ENCODE results near the gene PCGF2.

PCGF2 gene

DNA sequence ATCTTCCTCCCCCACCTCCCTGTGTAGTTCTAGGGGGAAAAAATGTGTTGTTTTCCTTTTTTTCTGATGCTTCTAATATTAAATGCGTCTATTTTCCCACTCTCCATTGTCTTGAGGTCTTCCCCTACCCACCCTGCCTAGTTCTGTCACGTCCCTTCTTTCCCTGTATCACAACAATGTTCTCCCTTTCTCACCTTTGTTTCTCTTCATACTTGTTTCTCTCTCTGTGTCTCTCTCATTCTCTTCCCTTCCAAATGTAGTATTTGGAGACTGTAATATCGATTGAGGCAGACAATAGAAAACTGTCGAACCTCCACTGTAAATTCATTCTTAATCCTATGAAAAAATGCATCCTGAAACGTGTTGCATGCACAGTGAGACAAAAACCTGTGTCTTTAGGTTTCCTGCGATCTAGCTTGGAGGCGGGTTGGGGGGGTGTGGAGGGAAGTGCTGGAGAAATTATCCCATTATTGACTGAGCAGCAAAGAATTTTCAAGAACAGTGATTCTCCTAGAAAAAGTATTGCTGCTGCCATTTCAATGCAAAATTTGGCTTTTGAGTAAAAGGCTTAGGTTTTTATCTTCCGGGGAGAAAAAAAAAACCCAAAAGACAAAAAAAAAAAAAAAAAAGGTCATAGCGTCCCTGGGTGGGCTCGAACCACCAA lies 3.1 kb upstream of the PCGF2 start:
- DNase-seq, result no peak

DNA sequence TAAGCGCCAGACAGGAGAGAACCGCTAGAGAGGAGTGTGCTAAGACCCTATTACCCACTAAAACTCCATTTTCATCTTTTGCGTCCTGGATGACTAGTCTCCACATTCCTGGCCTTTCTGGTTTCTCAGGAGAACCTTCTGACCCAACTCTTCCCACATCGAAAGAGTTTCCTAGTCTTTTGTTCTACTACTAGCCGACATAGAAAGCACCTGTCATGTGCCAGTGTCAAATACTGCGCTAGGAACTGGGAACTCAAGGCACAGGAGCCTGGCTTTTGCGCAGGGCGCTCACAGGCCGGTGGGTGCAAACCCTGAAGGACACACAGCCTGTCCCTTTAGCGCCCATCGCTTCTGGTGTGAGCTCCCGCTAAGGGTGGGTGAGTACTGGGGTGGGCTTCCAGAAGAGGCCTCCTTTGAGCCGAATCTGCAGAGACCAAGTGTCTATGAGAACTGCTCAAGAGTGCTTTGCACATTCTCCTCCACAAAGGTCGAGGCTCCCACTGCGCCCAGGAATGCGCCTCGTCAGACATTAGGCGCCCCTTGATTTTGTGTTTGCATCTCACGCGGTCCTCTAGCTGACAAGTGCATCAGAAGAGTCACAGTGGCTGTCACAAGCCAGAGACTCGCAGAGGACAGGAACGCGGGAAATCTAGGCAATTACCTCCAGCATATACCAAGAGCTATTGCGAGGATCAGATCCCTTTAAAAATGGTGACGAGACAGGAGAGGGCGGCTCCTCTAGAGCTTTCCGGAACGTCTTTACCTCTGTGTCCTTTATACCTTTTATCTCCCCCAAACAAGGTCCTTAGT lies 2.4 kb upstream of the PCGF2 start:
- DNase-seq, result no peak

DNA sequence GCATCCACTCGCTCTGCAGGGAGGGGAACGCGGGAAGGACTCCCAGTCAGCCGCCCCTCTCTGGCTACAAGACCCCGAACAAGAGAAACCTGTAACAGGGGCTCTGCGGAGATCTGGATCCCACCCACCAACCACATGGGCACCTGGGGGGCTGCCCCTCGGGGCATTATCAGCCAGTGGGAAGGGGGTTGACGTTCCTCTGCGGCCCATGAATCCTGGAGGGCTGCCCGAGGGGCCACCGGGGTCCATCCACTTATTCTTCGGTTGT lies 1.8 kb upstream of the PCGF2 start:
- DNase-seq, result no peak

DNA sequence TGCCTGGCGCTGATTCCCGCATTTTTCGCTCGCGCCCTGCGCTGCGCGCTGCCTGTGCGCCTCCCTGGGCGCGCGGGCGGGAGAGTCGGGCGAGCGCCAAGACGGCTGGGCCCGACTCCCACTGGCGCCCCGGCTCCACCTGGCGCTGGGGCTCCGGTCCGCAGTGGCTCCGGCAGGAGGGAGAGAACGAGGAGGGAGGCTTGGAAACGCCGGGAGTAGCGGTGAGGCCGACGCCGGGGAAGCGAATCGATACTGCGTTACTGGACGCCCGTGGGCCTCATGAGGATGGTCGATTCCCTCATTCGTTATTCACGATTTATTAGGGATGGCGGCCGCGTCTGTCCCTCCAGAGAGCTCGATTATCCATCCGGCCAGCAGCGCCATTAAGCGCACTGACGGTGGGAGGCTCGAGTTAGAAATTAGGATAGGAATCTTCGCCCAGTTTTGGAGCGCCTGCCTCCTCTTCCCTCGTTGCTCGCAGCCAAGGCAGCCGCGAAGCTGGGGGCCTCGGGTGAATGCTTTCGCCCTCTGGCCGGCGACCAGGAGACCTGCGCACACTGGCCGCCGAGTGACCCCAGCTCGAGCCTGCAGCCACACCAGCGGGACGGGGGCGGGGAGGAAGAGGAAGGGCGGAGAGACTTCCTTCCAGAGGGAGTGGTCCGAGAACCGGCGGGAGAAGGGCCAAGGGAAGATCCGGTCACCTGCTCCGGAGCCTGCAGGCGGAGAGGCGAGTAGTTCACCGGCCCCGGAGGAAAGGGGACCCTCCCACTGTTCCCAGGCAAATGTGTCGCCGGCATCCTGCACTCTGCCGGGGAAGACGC lies 1.3 kb upstream of the PCGF2 start:
- DNase-seq, result peak; percentile 51

DNA sequence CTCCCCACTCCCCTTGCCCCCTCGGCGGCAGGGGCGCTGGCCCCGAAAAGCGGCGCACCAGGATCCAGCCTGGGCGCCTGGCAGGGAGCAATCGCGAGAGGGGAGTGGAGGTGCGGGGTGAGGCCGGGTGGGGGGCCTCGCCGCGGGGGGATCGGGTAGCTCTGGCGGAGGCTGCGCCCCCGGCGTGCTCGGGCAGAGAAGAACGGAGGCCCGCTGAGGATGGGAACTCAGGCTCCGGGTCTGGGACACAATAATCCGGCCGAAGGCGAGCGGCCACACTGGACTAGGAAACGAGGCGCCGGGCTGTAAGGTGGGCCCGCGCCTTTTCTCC lies 721 bp upstream of the PCGF2 start:
- DNase-seq, result no peak

DNA sequence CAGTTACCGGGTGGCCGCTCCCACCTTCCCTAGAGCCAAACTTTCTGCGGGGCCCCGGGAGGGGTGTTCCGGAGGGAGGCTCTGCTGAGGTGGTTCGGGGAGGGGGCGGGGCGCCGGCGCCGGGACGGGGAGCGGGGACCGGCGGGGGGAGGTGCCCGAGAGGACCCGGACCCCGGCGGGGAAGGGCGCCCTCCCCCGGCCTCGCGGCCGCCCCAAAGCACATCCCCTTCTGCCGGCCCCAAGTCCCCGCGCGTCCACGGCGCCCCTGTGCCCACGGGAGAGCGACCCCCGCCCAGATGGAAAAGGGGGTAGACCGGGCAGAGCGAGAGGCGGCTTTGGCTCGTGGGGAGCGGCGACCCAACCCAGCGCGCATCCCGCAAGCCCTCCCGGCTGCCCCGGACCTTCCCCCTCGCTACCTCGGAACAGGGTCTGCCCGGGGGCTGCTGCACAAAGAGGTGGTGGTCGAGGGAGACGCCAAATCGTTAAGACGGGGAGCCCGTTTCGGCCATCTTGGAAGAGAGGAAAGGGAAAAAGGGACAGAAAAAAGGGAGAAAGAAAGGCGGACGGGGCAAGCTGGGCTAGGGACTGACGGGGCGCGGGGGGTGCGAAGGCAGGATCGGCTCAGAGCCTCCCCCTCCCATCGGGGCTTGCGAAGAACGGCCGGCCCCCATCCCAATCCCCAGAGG lies 530 bp downstream of the PCGF2 start:
- DNase-seq, result peak; percentile 43

DNA sequence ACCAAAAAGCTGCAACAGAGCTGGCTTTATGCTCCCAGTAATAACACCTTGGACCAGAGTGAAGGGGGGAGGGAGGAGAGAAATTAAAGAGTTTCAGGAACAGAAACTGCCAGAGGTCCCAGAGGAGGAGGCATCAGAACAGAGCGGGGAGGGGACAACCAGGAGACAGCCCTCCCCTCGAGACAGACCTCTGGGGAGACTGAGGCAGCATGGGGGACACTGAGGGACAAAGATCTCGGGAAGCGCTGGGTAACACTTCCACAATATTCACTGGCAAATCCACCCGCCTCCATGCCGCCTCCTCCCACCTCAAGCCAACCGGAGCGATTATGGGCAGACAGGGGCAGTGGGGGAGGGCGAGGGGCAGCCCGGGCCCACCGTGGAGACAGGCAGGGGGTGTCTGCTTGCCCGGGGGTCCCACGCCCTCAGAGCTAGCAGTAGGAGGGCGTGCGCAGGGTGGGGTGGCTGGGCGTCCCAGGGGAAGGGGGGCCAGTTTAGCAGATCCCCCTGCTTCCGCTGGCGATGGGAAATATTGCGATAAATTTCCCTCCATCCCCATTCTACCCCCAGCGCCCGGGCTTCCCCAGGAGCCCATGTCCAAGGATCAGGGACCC lies 1.2 kb downstream of the PCGF2 start:
- no peak for DNase-seq

DNA sequence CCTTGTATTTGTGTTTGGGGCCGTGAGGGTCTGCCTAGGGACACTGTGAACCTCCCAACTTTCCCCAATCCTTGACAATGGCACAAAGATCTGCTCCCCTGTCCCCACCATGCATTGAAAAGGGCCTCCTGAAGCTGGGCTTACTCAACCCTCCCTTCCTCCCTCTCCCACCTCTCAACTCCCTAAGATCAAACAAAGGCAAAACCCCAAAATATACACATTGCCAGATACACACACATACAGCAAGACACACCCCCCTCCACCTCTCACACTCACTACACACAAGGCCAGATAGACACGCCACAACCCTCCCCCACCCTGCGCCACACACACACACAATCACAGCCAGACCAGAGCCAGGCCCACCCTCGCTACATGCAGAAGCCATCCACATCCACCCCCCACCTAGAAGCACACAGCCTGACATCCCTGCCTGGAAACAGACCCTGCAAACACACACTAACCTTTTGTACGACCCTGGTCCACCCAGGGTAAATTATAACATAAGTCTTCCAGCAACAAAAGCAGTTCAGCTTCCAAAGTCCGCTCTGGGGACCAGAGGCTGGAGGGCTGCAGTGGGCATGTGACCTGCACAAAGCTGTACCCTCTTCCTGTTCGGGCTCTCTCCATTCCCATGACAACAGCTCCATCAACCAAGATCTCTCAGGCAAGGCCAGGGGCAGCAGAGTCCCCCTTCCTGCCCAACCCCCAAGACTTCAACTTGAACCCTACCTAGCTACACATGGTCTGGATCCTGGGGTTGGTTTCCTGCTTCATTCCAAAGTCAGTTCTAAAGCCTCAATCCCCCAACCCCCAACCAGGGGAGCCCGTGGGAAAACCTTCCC lies 1.9 kb downstream of the PCGF2 start:
- no peak for DNase-seq

DNA sequence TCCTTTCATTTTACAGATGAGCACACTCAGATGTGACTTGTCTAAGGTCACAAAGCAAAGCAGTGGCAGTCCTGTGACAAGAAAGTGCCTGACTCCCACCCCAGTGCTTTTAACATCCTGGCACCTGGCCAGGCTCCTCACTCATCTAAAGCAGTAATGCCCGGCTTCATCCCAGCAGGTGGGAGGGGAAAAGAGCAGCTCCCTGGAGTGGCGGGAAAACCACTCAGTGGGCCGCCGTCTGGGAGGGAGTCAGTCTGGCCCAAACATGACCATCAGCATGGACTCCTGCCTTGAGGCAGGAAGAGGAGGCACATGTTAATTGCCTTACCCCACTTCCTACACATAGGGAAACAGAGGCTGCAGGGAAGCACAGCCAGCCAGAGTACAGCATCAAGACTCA lies 2.6 kb downstream of the PCGF2 start:
- peak; percentile 73 for DNase-seq

DNA sequence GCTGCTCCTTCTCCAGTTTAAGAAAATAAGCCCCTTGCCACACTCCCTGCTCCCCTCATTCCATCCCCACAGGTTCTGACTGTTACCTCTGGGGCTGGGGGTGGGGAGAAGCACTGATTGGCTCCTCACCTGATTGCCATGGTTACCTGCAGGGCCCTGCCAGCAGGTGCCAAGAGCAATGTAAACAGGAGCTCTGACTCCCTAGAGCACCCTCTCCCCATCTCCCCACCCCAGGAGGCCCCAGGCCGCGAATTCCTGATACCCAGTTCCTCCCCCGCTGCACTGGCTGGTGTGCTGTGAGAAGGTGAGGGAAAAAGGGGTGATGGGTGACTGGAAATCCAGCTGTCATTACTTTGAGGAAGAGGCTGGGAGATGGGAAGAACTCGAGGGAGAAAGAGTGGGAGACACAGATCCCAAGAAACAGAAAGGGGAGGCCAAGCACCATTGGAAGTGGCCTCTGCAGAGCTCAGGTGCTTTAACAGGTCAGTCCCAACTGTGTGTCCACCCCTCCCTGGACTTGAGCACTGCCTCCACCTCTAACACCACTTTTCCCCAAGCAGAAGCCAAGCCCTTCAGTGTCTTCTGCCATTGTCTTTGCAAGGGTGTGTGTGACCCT lies 4.5 kb downstream of the PCGF2 start:
- peak; percentile 68 for DNase-seq

DNA sequence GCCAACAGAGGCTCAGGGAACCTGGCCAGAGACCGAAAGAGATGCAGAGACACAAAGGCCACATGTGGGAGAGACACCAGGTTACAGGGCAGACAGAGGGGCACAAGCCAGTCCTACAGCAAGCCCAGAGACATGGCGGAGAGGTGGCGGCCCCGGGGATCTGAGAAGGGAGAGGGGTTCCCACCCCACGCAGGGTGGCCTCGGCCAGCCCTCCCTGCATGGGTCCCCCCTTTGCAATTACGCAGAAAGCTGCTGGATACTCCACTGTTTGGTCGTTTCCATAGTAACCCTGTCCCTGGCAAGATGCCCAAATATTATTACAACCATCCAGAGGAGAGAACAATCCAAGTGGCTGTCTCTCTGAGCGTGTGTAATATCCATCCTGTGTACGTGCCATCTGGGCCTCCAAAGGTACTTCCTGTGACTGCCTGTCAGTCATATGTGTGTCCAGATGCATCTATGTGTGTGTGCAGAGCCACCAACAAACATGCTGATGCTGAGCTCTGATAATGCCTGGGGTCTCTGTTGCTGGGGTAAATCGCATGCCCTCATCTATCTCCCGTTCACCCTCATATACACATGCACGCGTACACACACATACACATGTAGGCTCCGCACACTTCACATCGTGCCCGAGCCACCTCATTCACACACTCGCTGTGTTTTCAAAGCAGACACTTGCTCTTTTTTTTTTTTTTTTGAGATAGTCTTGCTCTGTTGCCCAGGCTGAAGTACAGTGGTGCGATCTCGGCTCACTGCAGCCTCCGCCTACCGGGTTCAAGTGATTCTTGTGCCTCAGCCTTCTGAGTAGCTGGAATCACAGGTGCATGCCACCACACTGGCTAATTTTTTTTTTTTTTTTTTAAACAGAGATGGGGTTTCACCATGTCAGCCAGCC lies 5.5 kb downstream of the PCGF2 start:
- peak; percentile 93 for DNase-seq

DNA sequence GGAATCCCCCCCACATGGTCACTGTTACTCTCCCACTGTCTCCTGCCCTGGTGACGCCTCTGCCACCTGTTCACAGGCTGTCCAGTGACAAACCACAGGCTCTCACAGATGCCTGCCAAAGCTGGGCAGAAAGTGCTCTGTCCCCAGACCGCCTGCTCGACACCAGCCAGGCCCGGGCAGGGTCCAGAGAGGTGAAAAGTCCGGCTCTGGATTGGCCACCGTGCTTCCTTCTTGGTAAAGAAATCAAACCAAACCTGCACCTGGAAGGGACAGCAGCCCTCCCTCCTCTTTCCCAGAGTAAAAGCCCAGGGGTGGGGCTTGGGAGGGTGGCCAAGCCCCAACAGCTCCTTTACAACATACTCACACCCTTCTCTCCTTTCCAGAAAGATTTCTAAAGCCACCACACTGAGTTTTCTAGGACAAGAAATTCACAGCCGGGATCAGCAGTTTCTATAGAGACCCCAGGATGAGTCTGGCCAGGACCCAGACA lies 6.2 kb downstream of the PCGF2 start:
- DNase-seq, result no peak

DNA sequence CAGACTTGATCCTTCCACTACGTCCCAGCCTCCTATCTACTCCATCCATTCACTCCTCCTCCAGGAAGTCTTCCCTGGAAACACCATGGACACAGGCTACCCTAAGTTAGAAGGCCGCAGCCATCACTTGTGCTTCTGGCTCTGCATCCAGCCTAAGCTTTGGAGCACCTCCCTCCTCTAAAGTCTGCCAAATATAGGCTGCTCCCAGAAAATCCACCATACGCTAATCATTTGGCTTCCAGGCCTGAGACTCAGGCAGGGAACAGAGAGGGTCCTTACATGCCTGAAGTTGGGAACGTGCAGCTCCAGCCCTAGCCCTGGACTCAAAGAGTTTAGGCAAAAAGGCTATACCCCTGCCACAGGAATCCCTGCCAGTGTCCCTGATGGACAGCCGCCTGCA lies 6.7 kb downstream of the PCGF2 start:
- no peak for DNase-seq

DNA sequence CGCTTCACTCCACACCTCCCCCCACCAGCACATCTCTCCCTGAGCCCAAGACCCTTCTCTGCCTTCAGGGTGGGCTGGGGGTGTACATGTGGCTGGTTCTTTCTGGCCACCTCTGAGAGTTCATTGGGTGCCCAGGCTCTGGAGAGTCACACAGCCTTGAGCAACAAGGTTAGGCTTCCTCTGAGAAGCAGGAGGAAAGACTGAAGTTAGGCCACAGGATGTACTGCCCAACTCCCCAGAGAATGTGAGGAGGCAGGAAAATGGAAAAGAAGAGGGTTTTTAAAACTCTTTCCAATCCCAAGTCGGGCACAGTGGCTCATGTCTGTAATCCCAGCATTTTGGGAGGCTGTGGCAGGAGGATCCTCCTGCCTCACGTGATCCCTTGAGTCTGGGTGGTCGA lies 7.3 kb downstream of the PCGF2 start:
- no peak for DNase-seq

DNA sequence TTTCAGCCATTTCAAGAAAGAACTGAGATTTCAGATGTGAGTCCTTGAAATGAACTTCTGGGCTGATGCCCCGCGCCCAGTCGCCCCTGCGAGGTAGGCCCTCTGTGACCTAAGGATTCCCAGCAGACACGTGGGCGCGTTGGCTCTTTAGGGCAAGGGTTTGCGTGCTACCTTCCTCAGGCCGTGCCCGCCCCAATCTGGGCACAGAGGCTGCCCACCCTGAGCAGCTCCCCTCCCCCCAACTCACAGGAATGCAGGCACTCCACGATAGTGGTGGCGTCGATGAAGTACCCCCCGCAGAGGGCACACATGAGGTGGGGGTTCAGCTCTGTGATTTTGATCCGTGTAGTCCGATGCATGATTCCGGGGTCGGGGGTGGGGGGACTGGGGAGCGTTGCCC lies 8.1 kb downstream of the PCGF2 start:
- no peak for DNase-seq

DNA sequence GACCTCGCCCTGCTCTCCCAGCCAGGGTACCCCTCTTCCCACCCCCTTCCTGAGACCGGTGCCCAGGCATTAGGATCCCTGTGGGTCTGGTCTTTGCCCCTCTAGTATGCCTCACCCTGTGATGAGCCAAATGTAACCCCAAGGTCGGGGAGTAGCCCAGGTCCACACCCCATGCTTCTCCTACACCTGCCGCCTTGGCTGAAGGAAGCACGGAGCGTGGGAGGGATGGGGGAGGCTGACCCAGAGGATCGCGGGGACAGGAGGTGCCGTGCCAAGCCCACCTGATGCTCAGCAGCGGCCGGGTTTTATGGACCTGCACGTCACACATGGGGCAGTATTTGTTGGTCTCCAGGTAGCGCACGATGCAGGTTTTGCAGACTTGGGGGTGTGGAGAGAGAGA lies 8.8 kb downstream of the PCGF2 start:
- DNase-seq, result no peak

DNA sequence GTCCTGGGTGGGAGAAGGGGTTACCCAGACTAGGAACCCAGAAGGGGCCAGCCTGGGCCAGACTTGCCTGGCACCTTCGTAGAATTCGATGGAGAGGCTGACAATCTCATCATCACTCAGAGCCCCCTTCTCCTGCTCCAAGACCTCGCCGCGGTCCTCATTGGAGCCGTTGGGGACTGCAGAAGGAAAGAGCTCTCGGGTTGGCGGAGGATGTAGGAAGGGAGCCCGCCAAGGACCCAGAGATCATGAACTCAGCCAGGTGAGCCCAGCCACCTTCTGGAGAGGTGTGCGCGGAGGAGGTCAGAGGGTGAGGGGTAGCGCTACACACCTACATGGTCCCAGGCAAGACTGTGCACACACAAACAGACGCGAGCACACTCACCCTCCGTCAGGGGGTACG lies 9.4 kb downstream of the PCGF2 start:
- DNase-seq, result no peak

DNA sequence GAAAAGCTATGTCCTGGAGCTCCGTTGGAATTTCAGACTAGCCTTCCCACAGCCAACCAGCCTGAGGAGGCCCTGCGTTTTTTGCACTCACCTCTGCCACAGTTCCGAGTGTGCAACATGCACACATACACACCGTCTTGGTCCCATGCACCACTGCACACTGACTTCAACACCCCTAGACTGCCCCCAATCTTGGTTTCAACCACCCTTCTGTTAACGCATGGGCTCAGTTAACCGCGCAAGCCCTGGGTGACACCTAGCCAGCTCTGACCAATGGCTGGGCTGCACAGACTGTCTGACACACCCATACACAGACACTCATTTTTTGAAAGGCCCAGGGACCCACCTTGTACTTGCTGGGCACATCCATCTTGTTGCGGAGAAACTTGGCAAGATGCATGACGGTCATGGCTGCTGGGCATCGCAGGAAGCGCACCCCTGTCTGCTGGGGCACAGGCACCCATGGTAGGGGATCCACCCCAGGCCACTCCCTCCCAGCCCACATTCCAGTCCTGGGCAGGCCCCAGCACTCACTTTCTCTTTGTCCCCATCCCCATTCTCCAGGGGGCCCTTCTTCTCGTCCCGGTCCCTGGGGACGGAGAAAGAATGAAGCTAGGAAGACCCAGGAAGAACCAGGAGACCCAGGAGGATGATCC lies 10.0 kb downstream of the PCGF2 start:
- DNase-seq, result no peak

DNA sequence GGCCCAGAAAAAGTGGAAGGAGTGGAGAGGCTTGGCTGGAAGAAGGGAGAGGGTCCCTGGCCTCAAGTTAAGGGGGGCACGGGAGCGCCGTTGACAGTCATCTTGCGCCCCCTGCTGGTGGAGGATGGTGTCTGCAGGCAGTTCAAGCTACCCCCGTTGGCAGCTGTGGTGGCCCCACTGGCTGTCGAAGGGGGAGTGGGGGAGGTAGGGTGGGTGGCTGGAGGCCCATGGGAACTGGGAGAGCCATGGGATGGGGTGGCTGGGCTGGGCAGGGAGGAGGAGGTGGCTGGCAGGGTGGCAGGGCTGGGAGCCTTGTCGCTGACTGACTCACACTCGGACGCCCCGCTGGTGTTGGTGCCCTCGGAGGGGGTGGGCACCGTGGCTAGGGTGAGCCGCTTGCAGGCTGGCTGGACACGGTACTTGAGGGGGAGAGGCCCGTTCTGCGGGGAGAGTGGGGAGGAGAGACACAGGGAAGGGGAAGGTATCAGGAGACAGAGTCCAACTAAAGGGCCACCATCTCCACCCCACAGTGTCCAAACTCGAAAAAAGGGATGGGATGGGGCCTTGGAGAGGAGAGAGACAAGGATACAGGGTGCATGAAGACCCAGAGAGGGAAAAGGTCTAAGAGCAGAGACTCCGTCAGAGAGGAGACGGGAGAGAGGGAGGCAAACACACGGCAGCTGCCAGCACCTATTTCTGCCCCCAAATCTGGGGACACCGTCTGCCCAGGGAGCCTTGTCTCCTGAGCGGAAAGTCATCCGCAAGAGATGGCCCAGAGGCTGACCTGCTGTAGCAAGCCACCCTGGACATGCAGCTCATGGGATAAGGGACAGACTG lies 12.8 kb downstream of the PCGF2 start:
- peak; percentile 22 for DNase-seq

All from NCI-H2171 (cell line).